Endothelial cell of umbilical vein (primary cell): ENCODE measurements around the gene VSIG10L2. TPM values are rescaled to one million over a fixed set of nuclear protein-coding genes. Genes with fewer than 3 reads are reported as not detected.

ENCODE experiments used
- BruUV-seq: library from RNA; stranded (reverse); fragments of 400-500 nt; replicated peaks from 2 replicates; lab custom pipeline; 2021; lab: Mats Ljungman, UMichigan
- CTCF ChIA-PET: fragments of 300-600, 350-600 bp; sonication (Branson Sonifier 250); formaldehyde crosslinking; loops from one replicate; lab custom pipeline; 2021; ENCODE audit warnings: antibody characterized with exemption, inconsistent platforms; lab: Charles Lee
- POLR2A ChIA-PET: fragments of 300-600, 350-600 bp; sonication (Branson Sonifier 250); formaldehyde crosslinking; loops from one replicate; lab custom pipeline; 2021; ENCODE audit warnings: antibody characterized with exemption, inconsistent platforms; lab: Charles Lee
- DNase-seq: peaks from one replicate; pipeline ENCODE4 v3.0.0-alpha.2; 2011; ENCODE audit warnings: low read depth, low spot score
- FAIRE-seq: peaks from 2 replicates; lab custom pipeline; 2011; peaks lifted over from hg19 to GRCh38; lab: Jason Lieb, UNC
- H2AFZ ChIP-seq: 2 replicates; pipeline ENCODE4 v1.6.0; 2012; ENCODE audit warnings: low read depth, low read length, control low read depth, inconsistent platforms
- H3K27ac ChIP-seq: 2 replicates; pipeline ENCODE4 v1.5.1; 2011; ENCODE audit warnings: low read depth, mild to moderate bottlenecking, control low read depth, low read length, moderate library complexity; ENCODE audit not compliant: insufficient read depth
- H3K27me3 ChIP-seq, 2 experiments: 2 replicates each; pipeline versions ENCODE4 v1.6.0 to v1.6.1; 2011; ENCODE audit warnings: low read length in 2 of 2, mixed read lengths in 1 of 2; ENCODE audit not compliant: control insufficient read depth in 2 of 2, insufficient read depth in 2 of 2
- H3K36me3 ChIP-seq, 2 experiments: 2 replicates in 1 of 2; 3 replicates in 1 of 2; pipeline ENCODE4 v1.5.1; 2011; ENCODE audit warnings: low read length in 2 of 2, mild to moderate bottlenecking in 1 of 2, moderate library complexity in 1 of 2; ENCODE audit not compliant: control insufficient read depth in 2 of 2, insufficient read depth in 2 of 2; ENCODE audit errors: extremely low read depth in 1 of 2
- H3K4me1 ChIP-seq: 3 replicates; pipeline ENCODE4 v1.5.1; 2011; ENCODE audit warnings: mild to moderate bottlenecking, low read length; ENCODE audit not compliant: control insufficient read depth, insufficient read depth; ENCODE audit errors: extremely low read depth
- H3K4me2 ChIP-seq: 2 replicates; pipeline ENCODE4 v1.6.1; 2011; ENCODE audit warnings: low read length, control low read depth, mixed read lengths; ENCODE audit not compliant: insufficient read depth
- H3K4me3 ChIP-seq, 3 experiments: fragments of 200-600 bp in 1 of 3; sonication (generic), shearing (Covaris generic) in 1 of 3; replicated peaks in 1 of 3; 2 replicates each; pipeline ENCODE4 v1.5.1; 2011 to 2016; ENCODE audit warnings: control low read depth in 3 of 3, low read length in 3 of 3, mild to moderate bottlenecking in 2 of 3, inconsistent platforms in 1 of 3, low read depth in 1 of 3, moderate library complexity in 1 of 3; ENCODE audit not compliant: insufficient read depth in 1 of 3
- H3K79me2 ChIP-seq: 2 replicates; pipeline ENCODE4 v1.6.0; 2012; ENCODE audit warnings: low read length, inconsistent platforms; ENCODE audit not compliant: control insufficient read depth, insufficient read depth
- H3K9ac ChIP-seq: replicated peaks from 2 replicates; pipeline ENCODE3; 2011; ENCODE audit warnings: low read length, control low read depth; ENCODE audit not compliant: insufficient read depth; ENCODE audit errors: extremely low read depth
- H3K9me1 ChIP-seq: replicated peaks from 3 replicates; pipeline ENCODE4 v1.6.0; 2011; ENCODE audit warnings: mild to moderate bottlenecking, low read length; ENCODE audit not compliant: control insufficient read depth, insufficient read depth; ENCODE audit errors: extremely low read depth
- H3K9me3 ChIP-seq: replicated peaks from 2 replicates; pipeline ENCODE4 v1.5.1; 2012; ENCODE audit warnings: low read length, inconsistent platforms; ENCODE audit not compliant: control insufficient read depth, insufficient read depth
- H4K20me1 ChIP-seq: replicated peaks from 2 replicates; pipeline ENCODE3; 2011; ENCODE audit warnings: mild to moderate bottlenecking, low read length; ENCODE audit not compliant: control insufficient read depth, insufficient read depth; ENCODE audit errors: extremely low read depth
- CTCF ChIP-seq, 2 donors: IDR thresholded peaks; 1 replicate in 1 of 2; 2 replicates in 1 of 2; pipeline ENCODE4 v1.5.1; 2011; ENCODE audit warnings: low read length in 2 of 2, mild to moderate bottlenecking in 2 of 2, moderate library complexity in 2 of 2, control low read depth in 1 of 2, inconsistent platforms in 1 of 2, low read depth in 1 of 2; ENCODE audit not compliant: insufficient read depth in 1 of 2; ENCODE audit errors: extremely low read depth in 1 of 2
- EZH2 ChIP-seq: IDR thresholded peaks from 2 replicates; pipeline ENCODE4 v1.6.1; 2012; ENCODE audit warnings: borderline replicate concordance, low read depth, mild to moderate bottlenecking, moderate library complexity, low read length, inconsistent platforms; ENCODE audit not compliant: severe bottlenecking
- FOS ChIP-seq: IDR thresholded peaks from 2 replicates; pipeline ENCODE4 v1.6.1; 2011; ENCODE audit warnings: mild to moderate bottlenecking, low read length, moderate library complexity, borderline replicate concordance; ENCODE audit not compliant: insufficient read depth
- GATA2 ChIP-seq: IDR thresholded peaks from 2 replicates; pipeline ENCODE4 v1.7.0; 2011; ENCODE audit warnings: low read depth, mild to moderate bottlenecking, moderate library complexity, mixed read lengths, low read length; ENCODE audit not compliant: insufficient read length, insufficient read depth
- JUN ChIP-seq: IDR thresholded peaks from 2 replicates; pipeline ENCODE4 v1.6.1; 2011; ENCODE audit warnings: borderline replicate concordance, low read depth; ENCODE audit not compliant: insufficient read length, insufficient read depth
- MYC ChIP-seq: IDR thresholded peaks from one replicate; pipeline ENCODE4 v1.6.1; 2011; ENCODE audit warnings: mild to moderate bottlenecking, low read depth, low read length
- POLR2A ChIP-seq: IDR thresholded peaks from 2 replicates; pipeline ENCODE4 v1.6.1; 2012; ENCODE audit warnings: low read depth, mild to moderate bottlenecking, control low read depth, low read length
- POLR2AphosphoS5 ChIP-seq: IDR thresholded peaks from 2 replicates; pipeline ENCODE4 v1.6.1; 2012; ENCODE audit warnings: low read depth, mild to moderate bottlenecking, control low read depth, low read length, moderate library complexity; ENCODE audit not compliant: insufficient read depth
- dilution Hi-C: fragments of 300-500 bp; cut with MboI; formaldehyde crosslinking; loops from one replicate; pipeline ENCODE4 v1.15.0; 2019; ENCODE audit warnings: low sequenced_read_pairs; ENCODE audit not compliant: extremely low pct_ligation_motif_present
- intact Hi-C: fragments of 100-400 bp; cut with micrococcal nuclease; formaldehyde crosslinking; loops from one replicate; pipeline ENCODE4 v1.10.0; 2022
- polyA plus RNA-seq, 4 experiments: library from polyadenylated mRNA; depleted of rRNA in 3 of 4; stranded (reverse) in 3 of 4; unstranded in 1 of 4; fragments of >200 nt; gene quantifications; 2 replicates each; pipeline versions ENCODE4 v1.2.1 to v1.2.3, GENCODE V29; 2011 to 2012; ENCODE audit warnings: missing spikeins in 1 of 4
- total RNA-seq: library from RNA; stranded (reverse); gene quantifications from 2 replicates; pipeline ENCODE4 v1.2.3, GENCODE V29; 2021
- TF ChIP-seq, protein P1 (sequence below): IDR thresholded peaks from 2 replicates; pipeline ENCODE4 v1.6.1; 2011; ENCODE audit not compliant: insufficient read depth, insufficient read length

Gene VSIG10L2
- total and polyA plus RNA-seq, 2 donors (not counting 3 experiments of a cell fraction or from before 2014, with no cell fraction given), result not detected

DNA sequence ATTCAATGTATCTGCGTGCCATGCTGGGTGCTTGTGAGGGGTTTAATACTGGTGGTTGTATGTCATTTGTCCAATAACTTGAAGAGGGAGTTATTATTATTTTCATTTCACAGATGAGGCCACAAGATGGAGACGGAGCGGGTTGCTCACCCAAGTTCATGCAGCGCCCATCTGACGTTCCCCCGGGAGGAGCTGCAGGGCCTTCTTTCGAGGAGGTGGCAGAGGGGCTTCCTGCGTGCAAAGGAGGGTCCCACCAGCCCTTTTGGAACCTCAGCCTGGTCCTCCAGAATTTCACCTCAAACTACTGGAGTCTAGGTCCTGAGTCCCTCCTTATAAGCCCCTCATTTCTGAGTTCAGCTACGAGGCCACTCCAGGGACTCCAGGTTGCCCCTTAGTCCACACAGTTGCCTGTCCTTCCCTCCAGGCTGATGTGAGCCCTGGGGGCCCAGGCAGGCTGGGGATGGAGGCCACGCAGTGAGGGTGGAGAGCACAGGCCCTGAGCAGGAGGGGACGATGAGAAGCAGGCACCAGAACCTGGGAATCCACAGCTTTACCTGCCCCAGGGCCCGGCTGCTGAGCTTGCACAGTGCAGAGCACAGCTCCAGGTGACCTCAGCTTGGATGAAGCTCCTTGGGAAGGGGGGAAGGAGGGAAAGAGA is 2.9 kb upstream of the VSIG10L2 start:
- DNase-seq, result no peak
- Histone ChIP-seq H3K9ac (no peak overlapping the region), H2AFZ (no peak overlapping the region), H3K9me3 (no peaks in the 10 kb centered on the region), H4K20me1 (no peaks in the 10 kb centered on the region), H3K4me1 (no peaks in the 10 kb centered on the region), H3K4me3 (no peak overlapping the region), H3K79me2 (no peaks in the 10 kb centered on the region), H3K36me3 (no peaks in the 10 kb centered on the region), H3K27ac (no peak overlapping the region), H3K4me2 (no peak overlapping the region), H3K9me1 (no peaks in the 10 kb centered on the region), H3K27me3 (no peaks in the 10 kb centered on the region)
- FAIRE-seq, result no peak
- intact Hi-C loops, result loop anchor here (1.0 to 5.0 kb wide), 2 partner anchors 119 to 251 kb away; partner anchors contain the start of gene CDON
- no peak for TF ChIP-seq POLR2AphosphoS5
- TF ChIP-seq, protein P1, sequence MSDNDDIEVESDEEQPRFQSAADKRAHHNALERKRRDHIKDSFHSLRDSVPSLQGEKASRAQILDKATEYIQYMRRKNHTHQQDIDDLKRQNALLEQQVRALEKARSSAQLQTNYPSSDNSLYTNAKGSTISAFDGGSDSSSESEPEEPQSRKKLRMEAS, result no peak
- no peak for TF ChIP-seq FOS
- no peak for TF ChIP-seq JUN
- no peak for TF ChIP-seq EZH2
- no peak for TF ChIP-seq POLR2A
- no peak for TF ChIP-seq GATA2
- TF ChIP-seq CTCF (IDR thresholded peaks at IDR 0.05; ENCODE audit: extremely low read depth in 1 of 2, insufficient read depth in 1 of 2, low read depth in 1 of 2, low read length in 2 of 2), result no peak
- no peak for TF ChIP-seq MYC
- dilution Hi-C loops, result no loop called here
- BruUV-seq, result no TSS peak
- CTCF ChIA-PET, result interaction anchor here (0.6 to 10.5 kb wide), 11 partner anchors 16 to 538 kb away, joined by 3 to 147 read pairs (median 4); no protein-coding TSS in a partner anchor
- POLR2A ChIA-PET, result no interaction called here
